KBM-7 (cell line): ENCODE results near the gene CAMKV.
A peak's percentile ranks its signal among the peaks of the same experiment; 100 is the strongest.

ENCODE experiments used
- DNase-seq: peaks from one replicate; pipeline ENCODE4 v3.0.0-alpha.2; 2015
- in situ Hi-C: fragments of 300-500 bp; cut with MboI; formaldehyde crosslinking; loops from 2 replicates; pipeline ENCODE4 v1.14.3; 2020; ENCODE audit warnings: low sequenced_read_pairs, low pct_unique_long_range_greater_than_20kb, mixed read lengths

CAMKV gene

DNA sequence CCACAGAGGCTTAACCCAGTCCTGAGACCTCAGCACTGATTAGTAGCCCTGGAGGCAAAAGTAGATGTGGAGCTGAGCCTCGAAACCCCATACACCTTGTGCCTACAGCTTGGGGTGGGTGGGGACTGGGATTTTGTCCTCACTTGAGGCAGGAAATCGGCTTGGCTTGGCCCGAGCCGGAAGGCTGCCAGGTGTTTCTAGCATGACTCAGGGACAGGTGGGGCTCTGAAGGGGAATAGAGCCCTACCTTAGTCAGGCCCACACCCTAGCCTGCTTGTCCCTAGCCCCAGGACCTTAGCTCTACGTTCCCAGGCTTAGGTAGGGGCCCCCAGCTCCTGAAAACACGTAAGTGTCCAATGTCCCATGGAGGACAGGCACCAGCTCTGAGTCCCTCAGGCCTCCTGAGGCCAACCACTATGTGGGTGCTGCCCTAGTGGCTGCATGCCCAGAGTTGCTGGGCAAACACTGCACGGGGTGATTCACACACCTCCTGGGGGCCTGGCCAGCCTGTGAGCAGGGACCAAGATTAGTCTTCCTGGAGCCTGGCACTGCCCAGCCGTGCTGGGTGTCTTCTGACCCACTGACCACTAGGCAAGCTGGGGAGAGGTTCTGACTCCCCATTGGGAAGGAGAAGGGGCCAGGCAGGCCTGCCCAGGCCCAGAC, 30.9 kb upstream of the CAMKV start:
- DNase-seq: no peak
- in situ Hi-C loops: no loop called here

DNA sequence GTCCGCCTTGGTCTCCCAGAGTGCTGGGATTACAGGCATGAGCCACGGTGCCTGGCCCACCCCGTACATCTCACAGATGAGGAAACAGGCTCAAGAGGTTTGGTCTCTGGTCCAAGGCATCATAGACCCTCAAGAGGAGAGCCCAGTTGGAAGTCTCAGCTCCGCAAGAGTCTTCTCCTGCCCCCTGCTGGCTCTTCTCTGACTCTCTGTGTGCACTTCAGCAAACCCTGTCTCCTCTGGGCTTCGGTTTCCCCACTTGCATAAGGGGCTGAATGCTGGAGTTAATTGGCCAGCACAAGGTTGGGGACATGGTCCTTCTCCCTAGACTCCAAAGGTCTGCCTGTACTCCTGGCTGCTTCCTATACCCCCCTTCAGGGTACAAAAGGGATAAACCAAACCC, 30.1 kb upstream of the CAMKV start:
- in situ Hi-C loops: no loop called here
- peak; percentile 62 for DNase-seq

DNA sequence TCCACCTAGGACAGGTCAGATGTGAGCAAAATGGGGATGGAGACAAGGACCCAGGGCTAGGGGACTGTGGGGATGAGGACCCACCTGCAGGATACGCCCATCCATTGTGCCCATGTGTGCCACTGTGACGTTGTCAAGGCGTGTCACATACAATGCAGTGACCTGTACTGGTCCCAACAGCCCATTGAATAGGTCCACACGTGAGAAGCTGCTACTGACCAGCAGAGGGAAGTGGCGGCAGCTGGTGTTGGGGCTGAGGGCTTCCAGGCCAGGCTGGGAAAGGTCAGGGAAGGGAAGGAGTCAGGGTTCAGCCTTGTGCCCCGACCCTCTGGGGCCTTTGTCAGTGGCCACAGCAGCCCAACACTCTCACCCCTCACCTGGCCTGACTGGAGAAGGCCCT, 29.3 kb upstream of the CAMKV start:
- in situ Hi-C loops: no loop called here
- no peak for DNase-seq

DNA sequence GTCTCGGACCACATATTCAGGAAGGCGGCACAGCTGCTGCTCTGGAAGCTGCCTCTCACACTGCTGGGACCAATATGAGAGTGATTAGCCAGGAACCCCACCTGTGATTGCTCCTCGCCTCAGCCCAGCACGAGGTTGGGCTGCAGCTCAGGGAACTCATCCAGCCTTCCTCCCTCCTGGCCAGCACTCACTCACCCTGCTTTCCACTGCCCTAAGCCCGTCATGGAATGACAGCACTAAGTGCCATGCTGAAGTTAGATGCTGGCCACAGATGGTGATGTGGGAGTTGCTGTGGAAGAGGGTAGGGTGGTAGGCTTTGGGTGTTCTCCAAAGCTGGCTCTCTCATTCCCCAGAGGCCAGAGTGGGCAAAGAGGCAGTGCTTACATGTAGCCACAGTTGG, 26.6 kb upstream of the CAMKV start:
- in situ Hi-C loops: no loop called here
- no peak for DNase-seq

DNA sequence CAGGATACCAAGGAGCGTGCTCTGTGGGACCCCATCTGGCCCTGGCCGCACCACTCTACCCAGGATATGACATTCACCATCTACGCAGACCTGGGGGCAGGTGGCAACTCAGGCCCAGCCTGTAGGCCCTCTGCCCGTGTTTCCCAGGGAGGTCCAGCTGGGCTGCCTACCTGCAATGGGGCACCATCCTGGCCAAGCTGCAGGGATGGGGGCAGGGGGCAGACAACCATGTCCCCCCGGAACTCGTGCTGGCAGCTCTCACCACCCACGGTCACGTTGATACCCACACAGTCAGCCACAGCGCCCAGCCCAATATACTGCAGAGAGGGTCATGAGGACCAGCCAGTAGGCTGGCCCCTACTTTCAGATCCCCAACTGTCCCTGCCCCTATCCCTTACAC, 26.1 kb upstream of the CAMKV start:
- no peak for DNase-seq
- in situ Hi-C loops: no loop called here

DNA sequence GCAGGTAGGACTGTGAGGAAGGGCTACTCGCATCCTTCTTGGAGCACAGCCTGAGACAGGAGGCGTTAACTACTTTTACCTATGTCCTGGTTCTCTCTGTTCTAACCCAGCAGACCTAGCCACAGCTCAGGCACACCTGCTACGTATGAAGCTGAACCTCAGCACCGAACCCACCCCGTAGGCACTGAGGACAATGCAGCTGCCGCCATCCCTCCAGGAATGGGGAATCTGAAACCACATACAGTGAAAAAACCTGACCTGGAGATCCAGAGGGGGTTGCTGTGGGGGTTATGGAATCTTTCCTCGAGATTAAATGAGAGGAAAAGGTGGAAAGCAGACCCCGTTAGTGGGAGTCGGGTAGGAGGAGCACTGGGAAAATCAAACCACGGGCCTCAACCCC, 19.6 kb upstream of the CAMKV start:
- DNase-seq: no peak
- in situ Hi-C loops: no loop called here

DNA sequence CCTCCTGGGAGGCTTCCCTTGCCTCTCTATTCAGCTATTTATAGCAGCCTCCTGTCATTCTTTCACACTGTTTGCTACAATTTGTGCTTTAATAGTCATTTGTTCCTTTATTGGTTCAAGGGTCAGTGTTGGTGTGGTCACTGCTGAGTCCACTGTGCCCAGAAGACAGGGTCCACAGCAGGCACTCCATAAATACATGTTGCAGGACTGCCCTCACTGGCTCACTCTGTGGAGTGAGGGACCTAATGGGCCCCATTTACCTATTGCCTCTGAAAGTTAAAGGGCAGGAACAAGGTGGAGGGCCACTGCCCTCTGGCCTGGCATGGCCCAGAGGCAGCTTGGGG, 17.2 kb upstream of the CAMKV start:
- in situ Hi-C loops: no loop called here
- no peak for DNase-seq

DNA sequence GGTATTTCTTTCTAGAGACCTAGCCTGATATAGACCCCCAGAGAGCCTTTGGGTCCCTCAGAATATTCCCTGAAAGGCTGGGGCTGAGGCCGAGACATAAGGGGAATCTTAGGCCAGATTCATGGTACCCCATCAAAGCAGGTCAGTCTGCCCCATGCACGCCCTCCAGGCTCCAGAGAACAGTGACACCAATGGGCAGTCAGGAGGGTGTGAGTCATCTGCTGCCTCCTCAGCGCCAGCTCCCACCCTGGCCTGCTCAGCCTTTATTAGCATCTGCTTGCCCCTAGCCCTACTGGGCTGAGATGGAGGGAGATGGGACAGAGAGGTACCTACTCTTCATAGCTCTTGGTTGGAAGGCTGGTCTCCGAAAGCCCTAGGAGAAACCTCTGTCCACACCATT, 14.3 kb upstream of the CAMKV start:
- in situ Hi-C loops: no loop called here
- no peak for DNase-seq

DNA sequence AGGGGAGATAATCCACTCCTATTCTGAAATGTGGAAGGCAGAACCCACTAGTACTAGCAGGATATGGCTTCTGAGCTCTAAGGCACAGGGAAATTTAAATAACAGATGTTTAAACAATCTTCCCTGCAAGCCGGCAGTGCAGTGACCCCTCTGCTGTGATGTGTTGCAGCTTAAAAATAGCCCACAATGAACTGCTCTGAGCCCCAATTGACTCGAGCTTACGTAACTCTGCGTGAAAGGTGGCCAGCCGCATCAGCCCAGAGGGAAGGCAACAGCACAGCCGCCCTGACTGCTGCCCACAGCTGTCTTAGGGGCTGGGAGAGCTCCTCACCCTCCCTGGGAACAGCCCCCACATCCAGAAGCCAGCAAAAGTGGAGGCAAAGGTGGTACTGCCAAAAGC, 12.5 kb upstream of the CAMKV start:
- in situ Hi-C loops: no loop called here
- peak; percentile 24 for DNase-seq

DNA sequence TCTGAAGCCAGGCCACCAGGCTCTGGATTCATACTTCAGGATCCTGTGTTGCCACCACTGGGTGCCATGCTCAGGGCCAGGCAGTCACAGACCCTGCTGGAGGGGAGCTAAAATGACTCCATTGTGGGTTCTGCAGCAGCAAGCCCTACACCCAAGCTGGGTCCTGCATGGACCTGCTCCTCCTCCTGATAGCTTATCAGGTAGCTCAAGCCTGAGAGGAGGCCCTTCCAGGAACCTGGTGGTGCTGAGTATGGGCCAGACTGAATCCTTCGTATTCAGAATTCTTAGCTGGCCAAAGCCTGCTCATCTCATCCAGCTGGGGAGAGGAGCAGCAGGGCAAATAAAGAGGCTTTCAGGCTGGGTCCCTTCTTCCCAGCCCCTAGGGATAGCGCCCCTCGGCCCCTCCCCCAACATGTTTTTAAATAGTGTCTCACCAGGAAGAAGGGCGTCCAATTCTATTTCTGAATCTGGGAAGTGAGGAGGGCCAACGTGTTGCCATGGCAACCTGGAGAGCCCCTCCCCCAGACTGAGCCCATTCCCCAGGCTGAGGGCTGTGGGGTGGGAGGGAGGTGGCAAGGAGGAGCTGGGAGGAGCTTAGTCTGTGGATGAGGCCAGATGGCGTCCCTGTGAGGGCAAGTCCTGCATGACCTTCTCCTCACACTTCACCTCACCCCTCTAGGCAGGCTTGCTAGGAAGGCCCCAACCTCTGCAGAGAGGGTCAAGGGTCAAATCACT, 11.0 kb upstream of the CAMKV start:
- in situ Hi-C loops: no loop called here
- no peak for DNase-seq

DNA sequence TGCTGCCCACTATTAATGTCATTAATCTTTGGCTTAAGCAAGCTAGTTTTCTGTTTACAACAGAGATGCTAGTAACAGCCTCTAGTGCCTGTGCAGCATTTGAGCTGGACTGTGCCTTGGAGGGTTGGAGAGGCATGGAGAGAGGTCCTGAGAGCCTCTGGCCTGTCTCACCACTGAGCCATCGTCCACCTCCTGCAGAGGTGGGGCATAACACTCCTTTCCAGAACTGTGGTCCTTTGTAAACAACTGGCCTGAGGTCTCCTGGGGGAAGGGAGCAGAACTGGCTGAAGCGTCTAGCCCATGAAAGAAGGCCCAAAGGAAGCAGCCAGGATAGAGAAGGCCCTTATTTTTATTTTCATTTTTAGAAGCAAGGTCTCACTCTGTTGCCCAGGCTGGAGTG, 10.0 kb upstream of the CAMKV start:
- in situ Hi-C loops: no loop called here
- no peak for DNase-seq

DNA sequence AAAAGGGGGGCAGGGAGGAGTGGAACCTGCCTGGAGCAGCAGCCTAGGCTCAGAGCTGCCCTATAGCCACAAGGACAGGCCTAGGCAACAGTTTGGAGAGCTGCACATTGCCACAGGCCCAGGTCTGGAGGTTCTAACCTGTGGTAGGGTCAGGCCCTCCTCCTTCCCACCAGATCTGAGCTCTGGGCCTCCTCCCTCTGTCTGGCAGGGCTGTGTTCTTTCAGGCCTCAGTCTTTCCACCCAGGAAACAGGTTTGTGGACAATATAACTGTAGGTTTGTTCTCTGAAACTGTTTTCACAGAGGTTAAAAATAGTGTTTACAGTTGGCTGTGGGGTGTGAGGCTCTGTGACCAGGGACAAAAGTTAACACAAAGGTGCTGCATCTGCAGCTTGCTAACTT, 9.0 kb upstream of the CAMKV start:
- DNase-seq: no peak
- in situ Hi-C loops: no loop called here

DNA sequence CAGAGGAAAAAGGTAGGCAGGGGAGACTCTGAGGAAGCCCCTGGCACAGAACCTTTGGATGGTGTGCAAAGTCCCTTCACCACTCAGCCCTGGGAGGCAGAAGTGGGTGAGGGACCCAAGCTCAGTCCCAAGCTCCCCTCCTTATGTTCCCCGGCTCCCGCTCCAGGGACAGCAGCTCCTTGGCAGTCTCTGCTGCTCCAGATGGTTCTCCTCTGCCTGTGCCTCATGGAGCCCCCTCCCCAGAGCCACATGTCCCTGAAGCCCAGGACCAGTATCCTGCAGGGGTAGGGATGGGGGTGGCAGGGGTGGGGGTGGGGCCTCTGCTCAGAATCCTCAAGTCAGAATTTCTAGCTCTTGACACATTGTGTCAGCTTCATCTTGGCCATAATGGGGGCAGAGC, 8.0 kb upstream of the CAMKV start:
- in situ Hi-C loops: no loop called here

DNA sequence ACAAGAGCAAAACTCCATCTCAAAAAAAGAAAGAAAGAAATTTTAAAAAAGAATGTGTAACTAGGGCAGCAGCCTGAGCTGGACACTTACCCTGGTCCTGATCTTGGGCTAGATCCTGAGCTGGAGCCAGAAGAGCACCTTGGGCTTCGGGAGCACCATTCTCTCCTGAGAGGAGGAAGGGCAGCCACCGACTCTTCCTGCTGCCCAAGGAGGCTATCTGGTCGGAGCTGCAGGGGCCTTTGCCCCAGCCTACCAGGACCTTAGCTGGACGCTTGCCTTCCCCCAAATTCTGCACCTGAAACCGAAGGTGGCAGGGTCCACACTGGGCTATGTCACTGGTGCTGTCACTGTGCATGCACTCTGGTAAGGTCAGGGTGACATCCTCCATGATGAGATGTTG, 6.9 kb upstream of the CAMKV start:
- in situ Hi-C loops: no loop called here

More for the DNA sequence above, 8.0 kb upstream of the CAMKV start:
- no peak for DNase-seq

DNA sequence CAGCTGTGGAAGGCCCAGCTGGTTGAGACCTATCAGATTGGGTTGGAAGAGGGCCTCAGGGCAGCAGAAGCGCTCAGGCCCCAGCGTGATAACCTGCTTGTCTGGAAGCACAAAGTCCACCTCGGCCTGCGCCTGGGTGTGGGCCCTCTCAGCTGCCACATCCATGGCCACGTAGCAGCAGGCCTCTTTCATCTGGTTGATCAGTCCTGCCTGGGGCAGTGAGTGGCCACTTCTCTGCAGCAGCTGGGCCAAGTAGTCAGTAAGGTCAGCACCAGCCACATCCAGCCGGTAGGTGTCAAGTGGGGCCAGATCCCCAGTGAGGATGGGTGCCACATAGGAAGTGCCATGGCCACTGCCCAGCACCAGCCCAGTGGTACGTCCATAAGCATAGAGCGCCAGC, 3.9 kb upstream of the CAMKV start:
- DNase-seq: no peak
- in situ Hi-C loops: no loop called here

More for the DNA sequence above, 6.9 kb upstream of the CAMKV start:
- no peak for DNase-seq

DNA sequence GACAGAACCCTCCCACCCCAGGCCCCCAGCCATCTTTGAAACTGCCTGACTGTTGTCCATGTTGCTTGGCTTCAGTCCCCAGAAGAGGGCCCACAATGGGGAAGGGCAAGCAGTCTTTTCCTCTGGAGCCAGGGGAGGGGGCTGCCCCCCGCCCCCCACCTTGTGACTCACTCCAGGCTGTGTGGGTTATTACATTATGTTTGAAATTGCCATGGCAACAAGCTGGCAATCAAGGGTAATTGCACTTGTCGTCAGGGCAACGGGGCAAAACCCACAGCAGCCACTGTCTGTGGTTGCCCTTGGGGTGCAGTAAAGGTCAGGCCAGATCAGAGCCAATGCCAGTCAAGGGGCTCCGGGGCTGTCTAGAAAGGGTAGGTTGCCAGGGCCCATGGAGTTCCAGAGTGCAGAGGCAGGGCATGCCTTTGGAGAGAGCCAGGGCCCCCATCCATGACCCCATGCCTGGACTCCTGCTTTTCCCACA, 3.1 kb upstream of the CAMKV start:
- in situ Hi-C loops: no loop called here
- DNase-seq: peak; percentile 53

DNA sequence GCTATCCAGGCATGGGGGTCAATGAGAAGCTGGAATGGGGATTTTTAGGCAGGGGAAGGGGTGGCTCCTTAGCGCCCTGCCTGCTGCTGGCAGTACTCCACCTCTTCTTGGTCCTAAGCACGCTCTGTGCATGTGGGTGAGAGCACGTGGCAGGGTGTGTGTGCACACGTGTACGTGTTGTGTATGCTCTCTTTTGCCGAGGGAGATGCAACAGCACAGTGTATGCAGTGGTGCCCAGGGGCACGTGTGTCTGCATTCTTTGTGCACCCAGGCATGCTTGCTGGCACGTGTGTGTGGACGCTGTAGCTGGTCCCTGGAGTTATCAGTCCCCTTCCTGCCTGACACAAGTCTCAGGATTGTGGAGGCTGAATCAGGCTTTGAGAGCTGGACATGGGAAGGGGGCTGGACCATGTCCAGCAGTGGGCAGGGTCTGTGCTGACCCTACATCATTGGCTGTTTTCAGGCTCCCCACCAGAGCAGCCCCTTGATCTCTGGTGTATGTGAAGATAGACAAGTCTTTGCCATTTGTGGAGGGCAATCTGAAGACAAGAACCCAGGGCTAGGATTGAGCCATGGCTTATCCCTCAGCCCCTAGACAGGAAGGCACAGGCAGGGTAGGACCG, 1.9 kb upstream of the CAMKV start:
- in situ Hi-C loops: no loop called here
- DNase-seq: no peak

DNA sequence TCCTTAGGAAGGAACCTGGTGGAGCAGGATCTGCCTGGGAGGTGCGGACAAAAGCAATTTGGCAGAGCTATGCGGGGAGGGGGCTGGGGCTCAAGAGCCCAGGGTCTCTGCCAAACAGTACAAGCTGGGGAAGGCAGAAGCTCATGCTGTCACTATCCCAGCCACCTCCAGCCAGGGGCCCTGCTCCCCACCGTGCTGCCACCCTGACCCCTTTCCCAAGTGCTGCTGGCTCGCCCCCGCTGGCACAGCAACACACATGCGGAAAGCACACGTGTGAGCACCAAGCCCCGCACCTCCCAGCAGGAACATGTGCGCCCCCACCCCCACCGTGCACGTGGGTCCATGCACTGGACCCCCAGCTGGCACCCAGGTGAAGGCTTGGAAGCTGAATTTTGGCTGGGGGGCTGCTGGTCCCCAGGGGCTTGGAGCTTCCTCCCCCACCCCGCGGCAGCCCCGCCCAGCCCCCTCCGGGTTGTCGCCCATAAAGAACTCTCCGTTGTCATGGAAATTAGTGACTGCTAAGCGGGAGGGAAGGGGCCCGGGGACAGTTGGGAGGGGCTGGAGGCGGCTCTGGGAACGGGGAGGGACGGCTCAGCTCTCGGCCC, 742 bp downstream of the CAMKV start:
- DNase-seq: no peak
- in situ Hi-C loops: no loop called here

DNA sequence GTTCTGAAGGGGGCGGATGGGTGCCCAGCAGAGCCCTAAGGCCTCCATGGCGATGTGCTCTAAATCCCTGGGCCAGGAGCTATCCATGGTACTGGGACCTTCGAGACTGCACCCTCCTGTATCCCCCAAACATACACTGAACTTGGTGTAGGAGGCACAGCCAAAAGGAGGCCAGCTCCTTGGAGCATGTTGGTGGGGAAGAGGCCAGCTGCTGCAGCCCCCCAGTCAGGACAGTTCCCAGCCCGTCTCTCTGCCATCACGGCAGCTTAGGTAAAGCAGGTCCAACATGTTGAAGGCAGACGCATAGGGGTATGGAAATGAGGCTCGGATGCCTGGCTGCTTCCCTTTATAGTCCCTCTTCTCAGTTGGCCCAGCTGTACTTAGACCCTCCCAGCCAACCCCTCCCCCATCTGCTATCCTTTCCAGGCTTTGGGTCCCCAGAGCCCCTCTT, 1.8 kb downstream of the CAMKV start:
- in situ Hi-C loops: no loop called here
- peak; percentile 68 for DNase-seq

DNA sequence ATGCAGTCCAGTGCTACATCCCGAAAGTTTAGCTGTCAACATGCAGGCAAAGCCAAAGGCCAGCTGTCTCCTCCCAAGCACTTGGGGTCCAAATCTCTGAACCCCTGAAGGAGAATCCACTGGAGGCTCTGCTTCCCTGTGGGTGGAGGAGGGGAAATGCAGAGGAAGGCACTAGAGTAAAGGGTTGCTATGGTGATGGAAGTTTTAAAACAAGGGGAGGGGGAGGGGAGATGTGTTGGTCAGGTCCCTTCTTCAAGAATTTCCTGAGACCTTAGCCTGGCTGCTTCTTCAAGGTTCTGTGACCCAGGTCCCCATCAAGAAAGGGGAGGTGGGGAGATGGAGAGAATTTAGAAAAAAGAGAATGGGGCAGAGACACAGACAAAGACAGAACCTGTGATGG, 2.3 kb downstream of the CAMKV start:
- no peak for DNase-seq

More for the DNA sequence above, 2.3 kb downstream of the CAMKV start:
- in situ Hi-C loops: no loop called here
